Cardiac fibroblast (primary cell): Measurements from ENCODE around the gene DNAJB1.
"Not testable (repeated sequence)": the region's sequence is repeated elsewhere in the genome, so short reads cannot be mapped to it uniquely, and the experiment has no call there.

Experiments
- DNase-seq, 2 donors: peaks; one replicate each; pipeline versions ENCODE4 v3.0.0 to v3.0.0-alpha.2; 2010; ENCODE audit warnings: low read depth in 2 of 2
- H3K4me3 ChIP-seq, 2 donors: replicated peaks in 1 of 2; 1 replicate in 1 of 2; 2 replicates in 1 of 2; pipeline ENCODE4 v1.5.1; 2011; ENCODE audit warnings: low read depth in 2 of 2, low read length in 2 of 2, mild to moderate bottlenecking in 2 of 2, moderate library complexity in 1 of 2
- CTCF ChIP-seq: IDR thresholded peaks from one replicate; pipeline ENCODE4 v1.5.1; 2011; ENCODE audit warnings: low read depth, mild to moderate bottlenecking, low read length, inconsistent platforms

The DNAJB1 gene

GRCh38 chr19:14517840-14518505 is at the start of gene DNAJB1:
Gene DNAJB1, minus strand, starts transcription at chr19:14518397. Its CDS starts 48 bp downstream, at chr19:14518349.
- H3K4me3 ChIP-seq, result peak within 1 kb of the TSS; percentile 92 to 95
- DNase-seq, result peak; percentile 73 to 85
- no peak for TF ChIP-seq CTCF

- TF ChIP-seq CTCF, result no peak
- no peak overlapping the region for H3K4me3 ChIP-seq
- no peak for DNase-seq
Observed at GRCh38 chr19:14567079-14567478, 48.9 kb upstream of the DNAJB1 start.

- no peak for DNase-seq
- no peak overlapping the region for H3K4me3 ChIP-seq
- no peak for TF ChIP-seq CTCF
Observed at GRCh38 chr19:14566712-14567077, 48.5 kb upstream of the DNAJB1 start.

- no peak overlapping the region for H3K4me3 ChIP-seq
- no peak for DNase-seq
- TF ChIP-seq CTCF, result no peak
Observed at GRCh38 chr19:14565765-14566711, 47.8 kb upstream of the DNAJB1 start.

GRCh38 chr19:14565298-14565679 is 47.1 kb upstream of the DNAJB1 start:
- no peak for DNase-seq
- no peak overlapping the region for H3K4me3 ChIP-seq
- no peak for TF ChIP-seq CTCF

- not testable (repeated sequence) for DNase-seq, H3K4me3 ChIP-seq
Observed at GRCh38 chr19:14564652-14565297, 46.6 kb upstream of the DNAJB1 start.
